Endodermal cell (in vitro differentiated cells): ENCODE data around the gene NOG. TPM values are rescaled to one million over a fixed set of nuclear protein-coding genes. Genes with fewer than 3 reads are reported as not detected.

Experiments
- DNase-seq: peaks from one replicate; pipeline ENCODE4 v3.0.0-alpha.2; 2017
- H3K27ac ChIP-seq: 2 replicates; pipeline ENCODE4 v1.5.1; 2013; ENCODE audit warnings: mild to moderate bottlenecking, low read depth, low read length, moderate library complexity
- H3K27me3 ChIP-seq: 2 replicates; pipeline ENCODE4 v1.6.1; 2013; ENCODE audit warnings: mild to moderate bottlenecking, low read length, moderate library complexity; ENCODE audit not compliant: insufficient read depth, control insufficient read depth, poor library complexity, severe bottlenecking
- H3K36me3 ChIP-seq: 2 replicates; pipeline ENCODE4 v1.7.0; 2013; ENCODE audit warnings: mild to moderate bottlenecking, low read length, moderate library complexity; ENCODE audit not compliant: control insufficient read depth, insufficient read depth
- H3K4me1 ChIP-seq: one replicate; pipeline ENCODE4 v1.7.0; 2013; ENCODE audit warnings: low read length; ENCODE audit not compliant: control insufficient read depth, insufficient read depth
- H3K4me3 ChIP-seq: 2 replicates; pipeline ENCODE4 v1.5.1; 2013; ENCODE audit warnings: mild to moderate bottlenecking, low read length, moderate library complexity
- H3K9ac ChIP-seq: 2 replicates; pipeline ENCODE4 v1.6.1; 2013; ENCODE audit warnings: mild to moderate bottlenecking, low read length, moderate library complexity; ENCODE audit not compliant: poor library complexity, severe bottlenecking; ENCODE audit errors: extremely low read depth
- H3K9me3 ChIP-seq: 2 replicates; pipeline ENCODE4 v1.6.1; 2013; ENCODE audit warnings: mild to moderate bottlenecking, low read length, moderate library complexity; ENCODE audit not compliant: control insufficient read depth
- H3K27ac Mint-ChIP-seq: 2 replicates; pipeline ENCODE4 v1.8.0; 2020; ENCODE audit warnings: mixed read lengths
- H3K27me3 Mint-ChIP-seq: 2 replicates; pipeline ENCODE4 v1.8.0; 2021; ENCODE audit warnings: mild to moderate bottlenecking, mixed read lengths; ENCODE audit not compliant: insufficient read depth
- H3K36me3 Mint-ChIP-seq: 2 replicates; pipeline ENCODE4 v1.8.0; 2020; ENCODE audit warnings: low read depth, mixed read lengths
- H3K4me1 Mint-ChIP-seq: 2 replicates; pipeline ENCODE4 v1.8.0; 2020; ENCODE audit warnings: mixed read lengths
- H3K4me3 Mint-ChIP-seq: 2 replicates; pipeline ENCODE4 v1.8.0; 2020; ENCODE audit warnings: mild to moderate bottlenecking, moderate library complexity, mixed read lengths
- H3K9me3 Mint-ChIP-seq: 2 replicates; pipeline ENCODE4 v1.8.0; 2020; ENCODE audit warnings: mild to moderate bottlenecking, mixed read lengths
- CTCF ChIP-seq: fragments of 200-600 bp; sonication (generic); conservative IDR thresholded peaks from 2 replicates; pipeline ENCODE4 v1.5.0; 2021; ENCODE audit warnings: antibody characterized with exemption, mild to moderate bottlenecking
- WGBS, 2 experiments: methylation state at CpG; one replicate each; pipeline versions ENCODE4 v1.1.5 to v1.1.7; 2013; ENCODE audit warnings: missing lambda C conversion rate in 2 of 2, mixed read lengths in 1 of 2; ENCODE audit not compliant: insufficient coverage in 1 of 2, insufficient read length in 1 of 2; 5-methylcytosine and 5-hydroxymethylcytosine counted together
- long read RNA-seq, 4 experiments: library from polyadenylated mRNA in 2 of 4; library from RNA in 1 of 4; library from capped mRNA in 1 of 4; stranded (forward) in 3 of 4; unstranded in 1 of 4; transcript quantifications; one replicate each; pipeline ENCODE4 v2.0.0, GENCODE V29; 2020 to 2021; ENCODE audit warnings: inconsistent platforms in 1 of 4
- polyA plus RNA-seq, 2 experiments: library from polyadenylated mRNA; stranded (reverse); fragments of 50-300 nt; gene quantifications; one replicate each; pipeline ENCODE4 v1.2.3, GENCODE V29; 2013
- total RNA-seq, 2 donors: library from RNA; stranded (reverse); fragmentation: NEBNext Ultra II Directional in 1 of 2; extraction: Animal tissue kit (Norgen Biotek cat#: 25700) in 1 of 2; gene quantifications; 2 replicates in 1 of 2; 3 replicates in 1 of 2; pipeline ENCODE4 v1.2.1, GENCODE V29; 2021

NOG gene
- total RNA-seq, result 1 to 10 TPM; 2.0 to 6.7 TPM
- 13.7 TPM for polyA plus RNA-seq (2013, experiment 1 of 2)
- 15.5 TPM for polyA plus RNA-seq (2013, experiment 2 of 2)
- long read RNA-seq, experiment 1, result 0 reads
- long read RNA-seq, experiment 2, result 0 reads
- long read RNA-seq, experiment 3, result 0 reads
- long read RNA-seq, experiment 4, result 0 reads

DNA sequence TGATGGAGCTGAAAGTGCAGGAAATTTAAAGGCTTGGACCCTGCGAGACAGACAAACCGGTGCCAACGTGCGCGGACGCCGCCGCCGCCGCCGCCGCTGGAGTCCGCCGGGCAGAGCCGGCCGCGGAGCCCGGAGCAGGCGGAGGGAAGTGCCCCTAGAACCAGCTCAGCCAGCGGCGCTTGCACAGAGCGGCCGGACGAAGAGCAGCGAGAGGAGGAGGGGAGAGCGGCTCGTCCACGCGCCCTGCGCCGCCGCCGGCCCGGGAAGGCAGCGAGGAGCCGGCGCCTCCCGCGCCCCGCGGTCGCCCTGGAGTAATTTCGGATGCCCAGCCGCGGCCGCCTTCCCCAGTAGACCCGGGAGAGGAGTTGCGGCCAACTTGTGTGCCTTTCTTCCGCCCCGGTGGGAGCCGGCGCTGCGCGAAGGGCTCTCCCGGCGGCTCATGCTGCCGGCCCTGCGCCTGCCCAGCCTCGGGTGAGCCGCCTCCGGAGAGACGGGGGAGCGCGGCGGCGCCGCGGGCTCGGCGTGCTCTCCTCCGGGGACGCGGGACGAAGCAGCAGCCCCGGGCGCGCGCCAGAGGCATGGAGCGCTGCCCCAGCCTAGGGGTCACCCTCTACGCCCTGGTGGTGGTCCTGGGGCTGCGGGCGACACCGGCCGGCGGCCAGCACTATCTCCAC is at the start of gene NOG:
NOG (plus strand) TSS at position 54 of the 674 bp plus-strand sequence; CDS start at position 579, 525 bp downstream.
- H3K27ac Mint-ChIP-seq, result no peak within 1 kb of the TSS
- no peaks in the 10 kb centered on the region for H3K36me3 Mint-ChIP-seq
- H3K27me3 Mint-ChIP-seq, result peaks cover 77% of the 10 kb centered on the region
- no peaks in the 10 kb centered on the region for H3K9me3 Mint-ChIP-seq
- Histone ChIP-seq H3K4me1 (no peaks in the 10 kb centered on the region), H3K36me3 (no peaks in the 10 kb centered on the region), H3K4me3 (peak within 1 kb of the TSS; percentile 85), H3K9ac (peak within 1 kb of the TSS; percentile 20), H3K27me3 (peaks cover 66% of the 10 kb centered on the region), H3K9me3 (no peaks in the 10 kb centered on the region), H3K27ac (peak within 1 kb of the TSS; percentile 53)
- peaks cover 13% of the 10 kb centered on the region for H3K4me1 Mint-ChIP-seq
- H3K4me3 Mint-ChIP-seq, result peak within 1 kb of the TSS; percentile 64
- WGBS, 2 experiments, result 0% methylated on average over 11 to 85 of the region's 85 CpGs
- TF ChIP-seq CTCF, result peak; percentile 29
- peak; percentile 91 for DNase-seq

DNA sequence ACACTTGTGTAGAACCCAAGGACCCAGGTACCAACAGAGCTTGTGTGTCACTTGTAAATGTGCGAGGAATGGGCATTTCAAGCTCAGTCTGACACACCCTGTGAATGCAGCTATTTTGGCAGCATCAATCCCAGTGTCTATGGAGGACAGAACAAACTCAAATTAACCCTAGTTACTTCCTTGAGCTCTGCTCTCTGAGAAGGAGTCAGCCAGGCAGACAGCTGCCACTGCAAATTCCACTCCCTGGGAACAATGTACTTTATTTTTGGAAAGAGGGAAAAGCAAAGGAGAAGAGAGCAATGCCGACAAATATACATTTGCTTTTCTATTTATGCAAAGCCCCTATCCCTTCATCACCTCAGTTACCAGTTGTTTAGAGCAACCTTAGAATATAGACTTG is 48.4 kb upstream of the NOG start:
- Mint-ChIP-seq H3K27ac (no peak overlapping the region), H3K36me3 (no peaks in the 10 kb centered on the region), H3K4me1 (no peaks in the 10 kb centered on the region), H3K4me3 (no peak overlapping the region), H3K27me3 (no peaks in the 10 kb centered on the region), H3K9me3 (no peaks in the 10 kb centered on the region)
- Histone ChIP-seq H3K27ac (no peak overlapping the region), H3K4me3 (no peak overlapping the region), H3K27me3 (no peaks in the 10 kb centered on the region), H3K9ac (no peak overlapping the region), H3K36me3 (no peaks in the 10 kb centered on the region), H3K4me1 (no peaks in the 10 kb centered on the region), H3K9me3 (no peaks in the 10 kb centered on the region)
- DNase-seq, result no peak
- WGBS, 2 experiments, result 66 to 86% methylated on average over 1 to 2 of the region's 2 CpGs
- no peak for TF ChIP-seq CTCF

- no peak overlapping the region for H3K27ac Mint-ChIP-seq
- H3K4me1 Mint-ChIP-seq, result no peaks in the 10 kb centered on the region
- no peaks in the 10 kb centered on the region for H3K9me3 Mint-ChIP-seq
- H3K36me3 Mint-ChIP-seq, result no peaks in the 10 kb centered on the region
- no peaks in the 10 kb centered on the region for H3K36me3 ChIP-seq
- no peaks in the 10 kb centered on the region for H3K27me3 Mint-ChIP-seq
- TF ChIP-seq CTCF, result no peak
- no peak for DNase-seq
- H3K4me3 Mint-ChIP-seq, result no peak overlapping the region
- H3K9me3 ChIP-seq, result no peaks in the 10 kb centered on the region
- H3K27ac ChIP-seq, result no peak overlapping the region
- H3K9ac ChIP-seq, result no peak overlapping the region
- H3K27me3 ChIP-seq, result no peaks in the 10 kb centered on the region
- no peak overlapping the region for H3K4me3 ChIP-seq
- no peaks in the 10 kb centered on the region for H3K4me1 ChIP-seq
These were observed 47.6 kb upstream of the NOG start for GRCh38 chr17:56545930-56546329.
